CD4-positive, alpha-beta T cell (primary cell): ENCODE results near the gene DHX29. TPM values are rescaled to one million over a fixed set of nuclear protein-coding genes. Genes with fewer than 3 reads are reported as not detected.
A peak's percentile ranks its signal among the peaks of the same experiment; 100 is the strongest.

Source experiments
- ATAC-seq: fragments of 200-7000 bp; cut with Tn5 transposase; one replicate; pipeline ENCODE4 v1.10.0; 2022; ENCODE audit warnings: mild to moderate bottlenecking; ENCODE audit not compliant: poor library complexity
- CTCF ChIA-PET: fragments of 350-600 bp; sonication (Branson Sonifier 250); formaldehyde crosslinking; loops from one replicate; lab custom pipeline; 2021; ENCODE audit warnings: antibody characterized with exemption, inconsistent platforms; lab: Charles Lee
- POLR2A ChIA-PET: fragments of 350-600 bp; sonication (Branson Sonifier 250); formaldehyde crosslinking; loops from one replicate; lab custom pipeline; 2021; ENCODE audit warnings: antibody characterized with exemption, inconsistent platforms; lab: Charles Lee
- DNase-seq, 14 experiments: peaks; one replicate each; pipeline ENCODE4 v3.0.0-alpha.2; 2013 to 2020; ENCODE audit warnings: mixed read lengths in 2 of 14
- H3K27ac ChIP-seq, 2 donors: one replicate each; pipeline versions ENCODE4 v1.5.1 to v1.7.0; 2013; ENCODE audit warnings: low read length in 2 of 2, low read depth in 1 of 2, mild to moderate bottlenecking in 1 of 2
- H3K27me3 ChIP-seq, 2 experiments: 1 replicate in 1 of 2; 2 replicates in 1 of 2; pipeline versions ENCODE4 v1.6.1 to v1.7.0; 2013; ENCODE audit warnings: low read length in 2 of 2, control low read depth in 1 of 2, mild to moderate bottlenecking in 1 of 2, moderate library complexity in 1 of 2; ENCODE audit not compliant: insufficient read depth in 2 of 2, control insufficient read depth in 1 of 2
- H3K36me3 ChIP-seq: one replicate; pipeline ENCODE4 v1.6.1; 2013; ENCODE audit warnings: low read length, control low read depth; ENCODE audit not compliant: insufficient read depth
- H3K4me1 ChIP-seq: one replicate; pipeline ENCODE4 v1.6.1; 2013; ENCODE audit warnings: low read length, control low read depth; ENCODE audit not compliant: insufficient read depth
- H3K4me3 ChIP-seq: one replicate; pipeline ENCODE4 v1.5.1; 2013; ENCODE audit warnings: mild to moderate bottlenecking, low read length, moderate library complexity
- H3K9me3 ChIP-seq, 2 experiments: 1 replicate in 1 of 2; 2 replicates in 1 of 2; pipeline versions ENCODE4 v1.6.1 to v1.7.0; 2013; ENCODE audit warnings: low read length in 2 of 2, mild to moderate bottlenecking in 2 of 2, control low read depth in 1 of 2, moderate library complexity in 1 of 2; ENCODE audit not compliant: control insufficient read depth in 1 of 2, insufficient read depth in 1 of 2
- H3K27ac Mint-ChIP-seq: one replicate; pipeline ENCODE4 v1.8.0; 2020; ENCODE audit warnings: mixed read lengths
- H3K27me3 Mint-ChIP-seq: one replicate; pipeline ENCODE4 v1.8.0; 2021; ENCODE audit warnings: mixed read lengths
- H3K36me3 Mint-ChIP-seq: one replicate; pipeline ENCODE4 v1.8.0; 2021; ENCODE audit warnings: low read depth, mixed read lengths
- H3K4me1 Mint-ChIP-seq: one replicate; pipeline ENCODE4 v1.8.0; 2021; ENCODE audit warnings: low read depth, mixed read lengths
- H3K4me3 Mint-ChIP-seq: one replicate; pipeline ENCODE4 v1.8.0; 2020; ENCODE audit warnings: mild to moderate bottlenecking, mixed read lengths
- H3K9me3 Mint-ChIP-seq: one replicate; pipeline ENCODE4 v1.8.0; 2020; ENCODE audit warnings: mixed read lengths
- intact Hi-C, 2 experiments: fragments of 100-400 bp; cut with DNase I in 1 of 2; cut with micrococcal nuclease in 1 of 2; formaldehyde crosslinking; loops; one replicate each; pipeline versions ENCODE4 v1.15.1 to v1.9.0; 2023 to 2025; cut with DNase I, micrococcal nuclease
- total RNA-seq, 174 experiments: library from RNA in 2 of 174; stranded (reverse) in 2 of 174; gene quantifications; one replicate each; pipeline ENCODE4 v1.2.3 and lab custom pipeline; 2021 to 2026
- TF ChIP-seq, protein P1 (sequence below): fragments of 200-600 bp; IDR thresholded peaks from one replicate; pipeline ENCODE4 v1.8.0; 2022; ENCODE audit warnings: antibody characterized with exemption, mild to moderate bottlenecking

DHX29 gene
- total RNA-seq, 2 experiments from 2014 or later: 13.8 to 17.9 TPM

DNA sequence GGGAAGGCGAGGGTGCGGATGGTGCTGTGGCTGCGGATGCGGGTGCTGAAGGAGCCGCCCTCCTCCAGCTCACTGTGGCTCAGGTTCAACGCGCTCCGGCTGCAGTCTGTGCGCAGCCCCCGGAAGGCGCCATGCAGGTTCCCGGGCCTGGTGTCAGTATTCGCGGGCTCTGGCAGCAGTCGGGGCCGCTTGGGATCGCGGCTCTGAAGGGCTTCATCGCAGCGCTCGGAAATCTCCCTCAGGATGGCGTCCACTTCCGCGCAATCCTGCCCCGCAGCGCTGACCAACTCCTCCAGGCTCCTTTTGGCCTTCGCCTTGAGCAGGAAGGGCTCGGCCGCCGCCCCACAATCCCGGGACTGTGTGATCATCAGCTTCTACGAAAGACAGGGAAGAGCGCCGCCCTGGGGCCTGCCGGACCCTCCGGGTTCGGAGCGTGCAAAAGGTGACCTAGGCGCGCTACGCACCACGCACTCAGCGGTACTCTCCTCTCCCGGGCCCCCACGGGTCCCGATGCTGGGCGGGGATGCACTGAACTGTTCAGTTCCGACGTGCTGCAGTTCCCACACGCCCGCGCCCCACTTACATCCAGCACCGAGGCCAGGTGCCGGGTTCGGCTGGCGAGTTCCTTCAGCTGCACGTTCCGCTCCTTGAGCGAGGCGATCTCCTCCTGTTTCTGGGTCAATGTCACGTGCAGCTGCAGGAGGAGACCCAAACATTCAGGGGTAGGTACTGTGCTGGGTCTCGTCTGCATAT, 86.9 kb downstream of the DHX29 start:
- CTCF ChIA-PET: interaction anchor here (0.6 kb wide), 1 partner anchor 21 kb away, joined by 3 read pairs; no protein-coding TSS in a partner anchor

DNA sequence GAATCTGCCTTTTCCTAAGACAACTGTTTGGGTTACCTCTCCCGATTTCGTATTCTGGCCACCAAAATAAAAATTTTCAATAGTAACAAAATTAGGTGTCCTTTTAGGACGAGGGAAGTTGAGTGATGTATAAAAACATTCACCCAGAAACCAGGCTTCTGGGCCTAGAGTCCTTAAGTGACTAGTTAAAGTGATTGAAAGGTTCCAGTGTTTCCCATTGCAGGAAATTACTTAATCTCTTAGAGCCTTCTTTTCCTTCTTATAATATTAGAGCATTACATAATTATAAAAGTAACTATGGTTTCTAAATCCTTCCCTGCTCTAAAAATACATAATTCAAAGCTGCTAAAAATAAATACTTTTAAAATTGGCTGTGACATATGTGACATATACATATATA, 87.7 kb downstream of the DHX29 start:
- CTCF ChIA-PET: no interaction called here

More for the DNA sequence above, 86.9 kb downstream of the DHX29 start:
- peaks cover 60 to 79% of the 10 kb centered on the region in 2 experiments for H3K27me3 ChIP-seq
- ATAC-seq (peak; percentile 44), DNase-seq (peak in 2 of 14 experiments; percentile 16 to 22)
- H3K27me3 Mint-ChIP-seq: peaks cover 84% of the 10 kb centered on the region
- H3K4me3 ChIP-seq: peak overlapping the region; percentile 30
- no peak overlapping the region for H3K27ac ChIP-seq
- peaks cover 33% of the 10 kb centered on the region for H3K4me1 ChIP-seq
- peaks cover 0 to 29% of the 10 kb centered on the region in 2 experiments for H3K9me3 ChIP-seq
- H3K36me3 Mint-ChIP-seq: no peaks in the 10 kb centered on the region
- H3K4me1 Mint-ChIP-seq: peaks cover 38% of the 10 kb centered on the region
- H3K27ac Mint-ChIP-seq: no peak overlapping the region
- H3K4me3 Mint-ChIP-seq: peak overlapping the region; percentile 1
- no peaks in the 10 kb centered on the region for H3K36me3 ChIP-seq
- intact Hi-C loops: no loop called here
- TF ChIP-seq, protein P1, sequence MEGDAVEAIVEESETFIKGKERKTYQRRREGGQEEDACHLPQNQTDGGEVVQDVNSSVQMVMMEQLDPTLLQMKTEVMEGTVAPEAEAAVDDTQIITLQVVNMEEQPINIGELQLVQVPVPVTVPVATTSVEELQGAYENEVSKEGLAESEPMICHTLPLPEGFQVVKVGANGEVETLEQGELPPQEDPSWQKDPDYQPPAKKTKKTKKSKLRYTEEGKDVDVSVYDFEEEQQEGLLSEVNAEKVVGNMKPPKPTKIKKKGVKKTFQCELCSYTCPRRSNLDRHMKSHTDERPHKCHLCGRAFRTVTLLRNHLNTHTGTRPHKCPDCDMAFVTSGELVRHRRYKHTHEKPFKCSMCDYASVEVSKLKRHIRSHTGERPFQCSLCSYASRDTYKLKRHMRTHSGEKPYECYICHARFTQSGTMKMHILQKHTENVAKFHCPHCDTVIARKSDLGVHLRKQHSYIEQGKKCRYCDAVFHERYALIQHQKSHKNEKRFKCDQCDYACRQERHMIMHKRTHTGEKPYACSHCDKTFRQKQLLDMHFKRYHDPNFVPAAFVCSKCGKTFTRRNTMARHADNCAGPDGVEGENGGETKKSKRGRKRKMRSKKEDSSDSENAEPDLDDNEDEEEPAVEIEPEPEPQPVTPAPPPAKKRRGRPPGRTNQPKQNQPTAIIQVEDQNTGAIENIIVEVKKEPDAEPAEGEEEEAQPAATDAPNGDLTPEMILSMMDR: no peak
- H3K9me3 Mint-ChIP-seq: no peaks in the 10 kb centered on the region
- POLR2A ChIA-PET: interaction anchor here (1.3 kb wide), 1 partner anchor 11 kb away, joined by 5 read pairs; no protein-coding TSS in a partner anchor

DNA sequence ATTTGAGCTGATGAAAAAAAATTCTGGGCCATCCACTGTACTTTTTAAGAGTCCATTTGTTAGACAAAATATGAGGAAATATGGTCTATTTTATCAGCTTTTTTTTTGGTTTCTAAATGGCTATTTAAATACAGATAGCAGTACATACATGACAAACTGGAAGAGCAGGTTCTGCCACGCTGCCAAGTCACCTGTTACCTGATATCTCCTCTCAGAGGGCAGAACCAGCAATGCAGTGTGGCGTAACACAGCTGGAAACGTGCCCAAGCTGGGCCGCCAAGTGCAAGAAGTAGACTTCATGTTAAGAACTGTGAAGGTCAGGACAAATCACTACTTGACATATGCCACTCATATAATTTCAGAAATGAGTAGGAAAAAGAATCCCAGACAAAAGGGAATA, 88.5 kb downstream of the DHX29 start:
- ChIA-PET POLR2A (interaction anchor here (0.6 kb wide), 2 partner anchors 15 to 22 kb away, joined by 3 read pairs; no protein-coding TSS in a partner anchor), CTCF (no interaction called here)
- Mint-ChIP-seq H3K9me3 (no peaks in the 10 kb centered on the region), H3K4me1 (peaks cover 32% of the 10 kb centered on the region), H3K36me3 (no peaks in the 10 kb centered on the region), H3K27me3 (peaks cover 68% of the 10 kb centered on the region), H3K4me3 (no peak overlapping the region), H3K27ac (no peak overlapping the region)
- H3K4me1 ChIP-seq: peaks cover 33% of the 10 kb centered on the region
- no peaks in the 10 kb centered on the region for H3K36me3 ChIP-seq
- H3K27me3 ChIP-seq: peaks cover 44 to 63% of the 10 kb centered on the region in 2 experiments
- H3K9me3 ChIP-seq: peaks cover 0 to 29% of the 10 kb centered on the region in 2 experiments
- no peak overlapping the region for H3K4me3 ChIP-seq
- no peak for DNase-seq
- no peak for ATAC-seq
- H3K27ac ChIP-seq: no peak overlapping the region
- TF ChIP-seq, protein P1: no peak
- intact Hi-C loops: no loop called here

More for the DNA sequence above, 87.7 kb downstream of the DHX29 start:
- Mint-ChIP-seq H3K36me3 (no peaks in the 10 kb centered on the region), H3K27ac (no peak overlapping the region), H3K9me3 (no peaks in the 10 kb centered on the region), H3K4me3 (no peak overlapping the region), H3K27me3 (peaks cover 76% of the 10 kb centered on the region), H3K4me1 (peaks cover 37% of the 10 kb centered on the region)
- ATAC-seq (no peak), DNase-seq (no peak)
- Histone ChIP-seq H3K27me3 (peaks cover 52 to 71% of the 10 kb centered on the region in 2 experiments), H3K4me1 (peaks cover 33% of the 10 kb centered on the region), H3K36me3 (no peaks in the 10 kb centered on the region), H3K27ac (no peak overlapping the region), H3K4me3 (no peak overlapping the region), H3K9me3 (peaks cover 0 to 29% of the 10 kb centered on the region in 2 experiments)
- TF ChIP-seq, protein P1: no peak
- POLR2A ChIA-PET: interaction anchor here (1.3 kb wide), 1 partner anchor 12 kb away, joined by 5 read pairs; no protein-coding TSS in a partner anchor
- intact Hi-C loops: no loop called here
